HCEC 1CT (cell line): ENCODE results near the gene CNST.

ENCODE experiments used
- DNase-seq: peaks from one replicate; pipeline ENCODE4 v3.0.0-alpha.2; 2017

Gene CNST, protein sequence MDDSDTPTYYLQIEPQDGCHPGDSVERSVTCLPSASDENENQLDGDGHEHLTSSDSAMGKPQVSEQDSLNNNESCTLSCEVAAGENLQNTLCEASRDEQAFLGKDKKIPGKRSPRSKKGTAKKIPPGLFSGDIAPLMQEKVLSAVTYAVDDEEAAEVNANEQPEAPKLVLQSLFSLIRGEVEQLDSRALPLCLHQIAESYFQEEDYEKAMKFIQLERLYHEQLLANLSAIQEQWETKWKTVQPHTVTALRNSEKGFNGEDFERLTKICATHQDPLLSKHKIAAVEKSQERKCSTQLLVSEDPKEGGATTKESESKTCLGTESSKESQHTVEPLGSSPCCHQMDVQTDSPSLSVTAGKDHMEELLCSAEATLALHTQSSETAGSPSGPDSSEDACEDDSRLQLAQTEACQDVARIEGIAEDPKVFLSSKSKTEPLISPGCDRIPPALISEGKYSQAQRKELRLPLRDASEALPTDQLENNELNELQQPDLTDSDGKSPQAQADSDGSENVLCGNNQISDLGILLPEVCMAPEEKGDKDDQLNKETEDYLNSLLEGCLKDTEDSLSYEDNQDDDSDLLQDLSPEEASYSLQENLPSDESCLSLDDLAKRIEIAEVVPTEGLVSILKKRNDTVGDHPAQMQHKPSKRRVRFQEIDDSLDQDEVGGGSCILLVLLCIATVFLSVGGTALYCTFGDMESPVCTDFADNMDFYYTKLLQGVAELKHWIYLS

DNA sequence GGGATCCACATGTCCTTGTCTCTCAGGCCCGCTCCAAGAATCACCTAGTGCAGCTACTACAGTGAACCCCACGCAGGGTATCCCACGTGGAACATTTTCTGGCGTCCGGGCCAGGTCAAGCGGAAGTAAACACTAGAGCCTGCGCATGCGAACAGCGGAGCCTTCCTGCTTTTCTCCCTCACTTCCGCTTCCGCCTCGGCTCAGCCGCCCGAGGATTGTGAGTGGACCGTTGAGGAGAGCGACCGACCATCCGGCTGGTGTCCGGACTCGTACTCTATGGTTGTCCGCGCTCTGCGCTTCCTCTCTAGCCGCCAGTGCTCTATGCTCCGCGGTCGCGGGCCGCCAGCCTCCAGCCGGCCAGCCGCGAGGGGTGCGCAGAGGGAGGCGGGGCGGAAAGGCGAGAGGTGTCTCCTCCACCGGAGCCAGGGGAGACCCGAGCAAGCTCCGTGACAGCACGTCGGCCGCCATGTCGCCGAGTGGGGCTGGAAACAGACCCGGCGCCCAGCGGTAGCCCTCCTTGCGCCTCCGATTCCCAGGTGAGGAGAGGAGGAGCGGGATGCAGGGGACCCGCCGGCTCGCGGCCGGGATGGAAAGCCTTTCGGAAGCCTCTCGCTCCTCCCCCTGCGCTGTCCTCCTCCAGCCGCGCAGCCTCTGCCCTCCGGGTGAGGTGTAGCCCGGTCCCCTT is at the start of gene CNST, which contains the start of gene TFB2M:
CNST (plus strand) TSS at position 329 of the 685 bp plus-strand sequence. CDS start 25,107 bp downstream, outside the sequence.
TFB2M (minus strand) TSS at position 134 of the 685 bp plus-strand sequence; CDS start at position 11, 123 bp downstream.
- peak; percentile 100 for DNase-seq

DNA sequence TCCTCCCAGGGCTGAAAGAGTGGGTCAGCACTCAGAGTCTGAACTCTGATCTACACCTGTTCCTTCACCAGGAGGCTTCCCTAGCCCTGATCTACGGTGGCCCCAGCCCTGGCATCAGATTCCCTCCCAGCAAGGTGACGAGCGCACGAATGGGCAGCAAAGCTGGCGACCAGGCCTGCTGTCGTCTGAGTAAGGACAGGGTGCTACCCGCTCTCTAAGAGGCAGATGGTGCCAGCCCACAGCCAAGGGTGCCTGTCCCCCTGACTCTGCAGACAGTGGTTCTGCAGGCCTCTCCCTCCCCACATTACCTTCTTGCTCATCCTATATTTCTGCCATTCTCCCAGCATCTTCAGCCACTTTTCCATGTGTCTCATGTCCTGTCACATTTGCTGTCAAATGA is 48.9 kb upstream of the CNST start:
- DNase-seq: no peak

DNA sequence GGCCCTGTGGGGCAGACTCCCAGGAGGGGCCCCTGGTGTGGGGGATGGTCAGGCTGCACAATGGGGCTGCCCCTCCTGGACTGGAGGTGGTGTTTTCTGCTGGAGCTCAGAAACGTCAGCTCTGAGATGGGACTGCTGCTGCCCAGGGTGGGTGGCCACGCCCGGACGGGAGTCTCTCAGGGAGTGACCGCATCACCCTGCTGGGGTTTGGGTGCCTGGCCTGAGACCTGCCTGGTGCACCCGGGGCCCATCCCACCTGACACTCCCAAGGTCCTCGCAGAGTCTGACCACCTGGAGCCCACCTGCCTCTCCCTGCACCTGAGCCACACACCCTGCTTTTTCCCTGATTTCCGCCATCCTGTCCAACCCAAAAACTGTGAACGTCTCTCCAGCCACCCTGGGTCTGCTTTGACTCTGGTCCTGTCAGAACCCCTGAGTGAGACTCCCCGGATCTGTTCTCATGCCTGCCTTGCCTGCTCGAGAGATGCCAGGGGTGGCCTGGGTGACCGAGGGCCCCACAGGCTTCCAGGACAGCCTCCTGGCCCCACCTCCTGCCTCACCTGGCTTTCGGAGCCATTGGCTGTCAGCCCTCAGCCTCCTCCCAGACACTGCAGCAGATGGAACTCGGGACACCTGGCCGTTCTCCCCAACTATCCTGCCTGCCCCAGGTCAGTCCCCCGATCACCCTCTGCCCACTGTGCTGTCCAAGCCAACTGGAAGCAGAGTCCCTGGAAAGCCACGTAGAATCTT is 47.6 kb upstream of the CNST start:
- DNase-seq: no peak

DNA sequence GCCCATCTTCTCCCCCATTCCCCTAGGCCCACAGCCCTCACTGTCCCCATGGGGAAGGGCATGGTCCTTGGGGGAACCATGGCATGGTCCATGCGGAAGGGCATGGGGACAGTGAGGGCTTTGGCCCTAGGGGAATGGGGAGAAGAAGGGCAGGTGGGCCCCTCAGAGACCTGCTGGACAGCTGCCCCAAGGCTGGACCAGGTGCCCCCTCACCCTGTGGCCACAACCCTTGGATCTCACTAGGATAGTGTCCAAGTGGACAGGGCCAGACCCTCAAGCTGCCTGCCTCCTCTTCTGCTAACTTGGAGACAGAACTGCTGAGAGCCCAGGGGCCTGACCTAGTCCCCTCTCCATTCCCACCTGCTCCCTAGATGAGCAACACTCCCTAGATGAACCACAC is 46.7 kb upstream of the CNST start:
- DNase-seq: no peak

DNA sequence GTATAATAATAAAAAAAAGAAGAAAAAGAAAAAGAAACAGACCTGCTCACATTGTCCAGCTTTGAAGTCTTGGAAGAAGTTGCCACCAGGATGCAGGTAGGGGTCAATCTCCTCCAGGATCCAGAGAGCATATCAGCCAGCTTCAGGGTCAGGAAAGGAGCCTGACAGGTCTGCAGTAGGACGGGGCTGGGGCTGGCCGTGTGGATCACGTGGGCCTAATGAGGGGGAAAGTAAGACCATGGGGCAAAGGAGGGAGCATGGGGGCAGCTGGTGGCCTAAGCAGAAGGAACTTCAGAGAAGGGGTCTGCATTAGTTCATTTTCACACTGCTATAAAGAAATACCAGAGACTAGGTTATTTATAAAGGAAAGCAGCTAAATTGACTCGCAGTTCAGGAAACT is 39.9 kb upstream of the CNST start:
- no peak for DNase-seq

DNA sequence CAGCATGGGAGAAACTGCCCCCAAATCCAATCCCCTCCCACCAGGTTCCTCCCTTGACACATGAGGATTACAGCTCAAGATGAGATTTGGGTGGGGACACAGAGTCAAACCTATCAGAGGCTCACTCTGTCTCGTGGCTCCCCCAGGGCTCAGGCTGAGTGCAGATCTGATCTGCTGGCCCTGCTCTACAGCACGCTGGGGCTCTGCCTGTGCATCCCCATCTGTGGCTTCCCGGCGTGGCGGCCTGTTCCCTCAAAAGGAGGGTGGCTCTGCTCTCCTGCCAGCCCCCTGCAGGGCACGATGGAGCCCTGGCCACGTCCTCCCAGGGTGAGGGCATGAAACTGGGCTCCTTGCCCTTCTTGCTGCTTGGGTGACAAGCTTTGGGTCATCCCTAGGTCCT is 39.3 kb upstream of the CNST start:
- DNase-seq: no peak

DNA sequence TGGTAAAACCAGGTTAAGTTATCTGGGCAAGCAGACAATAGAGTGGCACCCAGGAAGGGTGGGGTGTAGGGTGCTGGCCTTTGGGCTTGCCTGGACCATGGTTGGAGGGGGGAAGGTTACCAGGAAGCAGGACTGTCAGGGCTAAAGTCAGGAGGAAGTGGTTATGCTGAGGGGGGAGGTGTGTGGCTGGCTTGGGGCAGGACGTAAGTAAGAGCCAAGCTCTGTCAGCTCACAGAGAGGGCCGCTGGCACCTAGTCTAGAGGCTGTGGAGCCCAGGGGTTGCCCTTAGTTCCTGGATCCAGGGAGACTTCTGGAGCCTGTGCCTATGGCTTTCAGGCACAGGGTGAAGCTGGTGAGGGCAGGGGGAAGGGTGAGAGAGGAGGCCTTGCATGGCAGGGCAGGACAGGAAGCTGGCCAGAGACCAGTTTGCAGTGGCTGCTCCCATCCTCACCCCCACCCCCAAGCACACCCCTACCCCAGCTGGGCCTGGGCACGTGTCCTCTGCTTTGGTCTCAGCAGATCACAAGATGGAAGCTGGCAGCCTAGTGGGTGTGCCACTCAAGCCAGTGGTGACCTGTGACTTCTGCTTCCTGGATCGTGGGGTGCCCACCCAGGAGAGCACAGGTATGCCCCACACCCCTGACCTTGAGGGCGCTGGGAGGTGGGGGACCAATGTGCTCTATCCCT is 38.7 kb upstream of the CNST start:
- peak; percentile 9 for DNase-seq

DNA sequence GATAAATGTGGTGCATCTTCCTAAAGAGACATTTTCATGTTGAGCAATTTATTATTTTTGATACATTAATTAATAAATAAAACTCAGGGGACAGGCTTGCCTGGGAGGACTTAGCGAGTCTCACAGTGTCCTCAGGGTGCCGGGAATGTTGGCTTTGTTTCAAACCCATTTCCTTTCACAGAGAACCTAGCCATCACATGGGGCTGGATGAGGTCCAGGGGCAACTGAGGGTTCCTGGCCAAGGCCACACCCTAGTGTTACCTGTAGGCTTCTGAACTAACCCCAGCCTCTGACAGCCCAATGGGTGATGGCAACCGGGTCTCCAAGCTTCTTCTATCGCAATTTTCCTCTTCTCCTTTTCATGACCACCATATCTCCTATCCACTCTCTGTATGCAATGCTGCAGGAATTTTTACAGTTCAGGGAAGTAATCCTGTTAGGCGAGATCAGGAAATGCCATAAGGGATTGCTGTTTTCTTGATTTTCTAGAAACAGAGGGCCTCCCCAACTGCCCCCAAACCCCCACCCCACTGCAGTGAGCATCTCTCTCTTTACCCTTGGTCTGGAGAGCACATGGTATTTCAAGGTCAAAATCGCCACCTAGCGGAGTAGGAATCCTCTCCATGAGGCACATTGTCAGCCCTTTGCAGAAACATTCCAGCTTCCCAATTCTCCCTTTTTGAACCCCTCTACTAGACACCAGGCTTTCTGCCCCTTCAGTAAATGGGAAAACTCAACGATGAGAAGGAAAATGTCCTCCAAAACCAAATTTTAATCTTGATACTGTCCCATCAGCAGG is 37.1 kb upstream of the CNST start:
- no peak for DNase-seq

DNA sequence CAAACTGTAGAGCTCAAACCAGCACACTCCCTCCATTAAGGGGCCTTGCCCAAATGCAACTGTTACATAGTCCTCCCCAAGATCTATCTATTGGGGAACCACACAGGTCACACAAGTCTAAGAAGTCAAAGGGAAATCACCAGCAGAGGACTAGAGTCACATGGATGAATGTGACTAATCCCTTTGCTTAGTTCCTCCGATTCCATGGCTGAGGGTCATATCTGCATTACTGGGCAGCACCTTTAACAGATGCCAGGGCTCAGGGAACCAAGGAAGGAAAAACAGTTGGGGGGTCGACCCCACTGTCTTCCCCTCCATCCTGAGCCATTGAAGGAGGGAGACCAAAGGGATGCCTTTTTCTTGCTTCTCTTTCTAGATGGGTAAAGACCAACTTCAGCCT is 35.8 kb upstream of the CNST start:
- DNase-seq: no peak

DNA sequence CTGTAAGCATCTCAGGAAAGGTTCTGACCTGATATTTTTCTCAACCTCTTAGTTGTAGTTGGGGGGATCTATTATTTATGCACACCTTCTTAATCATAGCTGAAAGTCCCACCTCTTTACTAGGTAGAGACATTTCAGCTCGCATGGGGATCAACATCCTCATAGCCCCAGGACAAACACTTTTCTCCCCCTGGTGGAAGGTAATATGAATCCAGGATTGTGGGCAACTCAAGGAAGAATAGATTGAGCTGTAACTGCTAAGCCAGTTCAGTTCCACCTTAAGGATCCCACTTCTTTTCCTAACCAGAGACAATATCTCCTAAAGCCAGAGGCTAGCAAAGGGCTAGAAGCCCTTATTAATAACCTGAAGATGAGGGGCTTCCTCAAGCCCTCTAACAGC is 33.7 kb upstream of the CNST start:
- no peak for DNase-seq

DNA sequence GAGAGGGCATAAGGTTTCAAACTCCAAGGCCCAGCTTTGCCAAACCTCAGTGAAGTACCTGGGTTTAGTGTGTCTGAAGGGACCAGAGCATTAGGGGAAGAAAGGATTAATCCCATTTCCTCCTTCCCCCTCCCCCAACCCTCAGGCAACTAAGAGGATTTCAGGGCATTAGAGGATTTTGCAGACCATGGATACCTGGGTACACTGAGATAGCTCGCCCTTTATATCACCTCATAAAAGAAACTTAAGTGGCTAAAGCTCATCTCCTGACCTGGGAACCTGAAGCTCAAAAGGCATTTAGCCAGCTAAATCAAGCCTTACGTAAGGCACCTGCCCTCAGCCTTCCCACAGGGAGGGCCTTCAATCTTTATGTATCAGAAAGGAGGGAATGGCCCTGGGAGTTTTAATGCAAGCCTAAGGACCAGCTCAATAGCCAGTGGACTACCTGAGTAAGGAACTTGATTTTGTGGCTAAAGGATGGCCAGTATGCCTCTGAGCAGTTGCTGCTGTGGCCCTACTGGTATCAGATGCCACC is 32.8 kb upstream of the CNST start:
- DNase-seq: no peak

DNA sequence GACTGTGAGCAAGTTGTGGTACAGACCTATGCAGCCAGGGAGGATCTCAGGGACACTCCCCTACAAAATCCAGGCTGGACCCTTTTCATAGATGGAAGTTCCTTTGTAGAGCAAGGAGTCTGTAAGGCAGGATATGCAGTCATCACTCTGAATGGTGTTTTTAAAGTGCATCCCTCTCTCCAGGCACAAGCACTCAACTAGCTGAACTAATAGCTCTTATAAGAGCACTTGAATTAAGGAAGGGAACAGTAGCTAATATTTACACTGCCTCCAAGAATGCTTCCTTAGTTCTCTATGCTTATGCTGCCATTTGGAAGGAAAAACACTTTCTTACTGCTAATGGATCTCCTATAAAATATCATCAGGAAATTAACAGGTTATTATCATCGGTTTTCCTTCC is 32.1 kb upstream of the CNST start:
- DNase-seq: no peak

DNA sequence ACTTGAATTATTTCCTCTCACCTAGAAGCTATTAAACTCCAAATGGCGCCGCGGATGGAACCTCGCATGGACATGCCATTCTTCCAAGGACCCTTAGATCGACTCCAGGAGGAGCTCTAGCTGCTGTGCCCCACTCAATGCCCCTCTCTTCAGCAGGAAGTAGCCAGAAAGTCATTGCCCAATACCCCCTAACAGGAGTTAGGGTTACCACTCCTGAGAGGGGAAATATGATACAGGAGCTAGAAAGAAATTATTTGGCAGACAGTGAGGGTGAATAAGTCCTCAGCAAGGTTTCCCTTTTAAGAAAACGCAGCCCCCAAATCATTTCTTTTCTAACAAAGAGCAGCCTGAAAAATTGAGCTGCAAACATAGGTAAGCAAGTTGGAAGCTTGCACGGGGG is 28.8 kb upstream of the CNST start:
- DNase-seq: no peak

DNA sequence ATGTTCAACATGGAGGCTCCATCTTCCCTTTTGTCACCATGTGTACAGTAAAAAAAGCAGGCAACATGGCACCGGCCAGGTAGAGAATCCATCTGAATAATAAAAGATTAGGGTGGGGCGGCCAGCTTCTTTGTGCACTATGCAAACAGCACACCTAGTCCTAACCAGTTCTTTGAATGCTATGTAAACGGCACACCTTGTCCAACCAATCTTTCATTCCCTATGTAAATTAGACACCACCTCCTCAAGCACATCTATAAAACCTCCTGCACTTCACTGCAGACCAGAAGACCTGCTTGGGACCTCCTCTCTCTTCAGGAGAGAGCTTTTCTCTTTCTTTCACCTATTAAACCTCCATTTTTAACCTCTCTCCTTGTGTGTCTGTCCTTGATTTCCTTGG is 28.4 kb upstream of the CNST start:
- DNase-seq: no peak

DNA sequence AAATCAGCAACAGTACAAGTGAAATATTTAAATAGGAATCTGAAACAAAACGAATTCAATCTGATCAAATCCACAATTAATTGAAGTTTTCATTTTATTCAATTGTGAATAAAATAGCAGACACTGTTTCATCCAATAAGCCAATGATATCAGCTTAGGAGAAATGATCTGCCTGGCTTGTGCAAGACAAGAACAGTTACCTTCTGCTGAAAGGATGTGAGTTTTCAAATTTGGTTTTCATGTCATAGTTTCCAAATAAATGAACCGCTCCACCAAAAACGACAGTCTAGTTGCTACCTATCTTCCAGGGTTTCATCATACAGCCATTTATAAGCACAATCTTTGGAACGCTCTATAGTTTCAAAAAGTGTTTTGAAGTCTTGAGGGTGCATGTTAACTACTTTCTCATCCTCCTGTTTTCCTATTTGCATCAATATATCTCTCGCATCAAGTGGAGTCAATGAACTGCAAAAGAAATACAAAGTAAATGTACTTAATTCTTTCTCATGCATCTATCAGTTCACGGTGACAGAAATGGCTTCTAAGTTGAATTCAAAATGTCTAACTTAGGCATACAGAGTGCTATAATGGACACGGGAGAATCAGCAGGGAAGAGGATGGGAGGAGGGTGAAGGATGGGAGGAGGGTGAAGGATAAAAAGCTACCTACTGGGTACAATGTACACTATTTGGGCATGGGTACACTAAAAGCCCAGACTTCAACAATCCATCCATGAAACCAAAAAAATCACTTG is 25.3 kb upstream of the CNST start:
- no peak for DNase-seq

DNA sequence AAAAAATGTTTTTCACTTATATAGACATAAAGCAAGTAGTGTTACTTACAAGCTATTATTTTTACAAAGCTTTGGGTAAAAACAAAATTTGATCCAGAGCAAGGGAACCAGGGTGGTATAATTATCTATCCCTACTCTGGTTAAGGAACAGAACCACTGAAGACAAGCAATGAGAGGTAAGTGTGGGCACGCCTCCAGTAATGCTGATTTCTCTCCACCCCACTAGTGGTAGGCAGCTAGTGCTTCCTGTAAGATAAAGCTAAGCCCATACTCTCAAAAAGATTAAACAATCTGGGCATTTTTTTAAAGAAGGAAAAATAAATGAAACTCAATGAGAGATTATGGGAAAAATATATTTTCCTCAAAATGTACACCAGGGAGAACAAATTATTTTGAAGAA is 22.3 kb upstream of the CNST start:
- no peak for DNase-seq

DNA sequence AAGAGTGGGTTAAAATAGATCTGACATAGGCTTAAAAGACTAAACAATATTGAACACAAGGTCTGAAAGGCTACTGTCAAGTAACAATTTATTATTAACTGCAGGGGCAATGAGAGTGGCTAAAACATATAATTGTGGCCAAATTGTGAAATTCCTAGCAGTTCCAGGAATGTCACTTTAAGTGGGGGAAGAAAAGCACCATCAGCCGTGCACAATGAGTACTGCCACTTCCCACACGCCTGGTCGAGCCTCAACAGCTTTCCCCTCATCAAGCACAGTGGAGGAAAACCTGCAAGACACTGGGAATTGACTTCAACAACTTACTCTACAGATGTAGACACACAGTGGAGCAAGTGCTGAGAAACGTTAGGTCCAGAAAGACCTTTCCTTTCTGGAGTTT is 16.6 kb upstream of the CNST start:
- no peak for DNase-seq

DNA sequence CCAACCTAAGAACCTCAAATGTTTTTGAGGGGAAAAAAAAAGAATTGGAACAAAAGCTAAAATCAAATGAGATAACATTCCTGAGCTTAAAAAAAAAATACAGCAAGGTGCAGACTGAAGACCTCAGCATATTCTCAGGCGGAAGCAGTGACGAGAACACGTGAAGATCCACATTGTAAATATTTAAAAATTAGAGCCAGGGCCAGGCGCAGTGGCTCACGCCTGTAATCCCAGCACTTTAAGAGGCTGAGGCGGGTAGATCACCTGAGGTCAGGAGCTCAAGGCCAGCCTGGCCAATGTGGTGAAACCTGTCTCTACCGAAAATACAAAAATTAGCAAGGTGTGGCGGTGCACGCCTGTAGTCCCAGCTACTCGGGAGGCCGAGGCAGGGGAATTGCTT is 15.9 kb upstream of the CNST start:
- no peak for DNase-seq

DNA sequence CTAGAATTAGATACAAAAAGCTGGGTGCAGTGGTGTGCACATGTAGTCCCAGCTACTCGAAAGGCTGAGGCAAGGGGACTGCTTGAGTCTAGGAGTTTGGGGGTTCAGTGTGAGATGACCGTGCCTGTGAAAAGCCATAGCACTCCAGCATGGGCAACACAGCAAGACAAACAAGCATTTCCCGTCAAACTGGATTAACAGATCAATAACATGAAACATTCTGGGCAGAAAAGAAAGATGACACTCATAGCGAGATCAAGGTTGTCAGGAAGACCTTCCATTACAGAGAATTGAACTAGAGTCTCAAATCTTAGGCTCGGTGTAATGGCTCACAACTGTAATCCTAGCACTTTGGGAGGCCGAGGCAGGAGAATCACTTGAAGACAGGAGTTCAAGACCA is 14.1 kb upstream of the CNST start:
- no peak for DNase-seq

DNA sequence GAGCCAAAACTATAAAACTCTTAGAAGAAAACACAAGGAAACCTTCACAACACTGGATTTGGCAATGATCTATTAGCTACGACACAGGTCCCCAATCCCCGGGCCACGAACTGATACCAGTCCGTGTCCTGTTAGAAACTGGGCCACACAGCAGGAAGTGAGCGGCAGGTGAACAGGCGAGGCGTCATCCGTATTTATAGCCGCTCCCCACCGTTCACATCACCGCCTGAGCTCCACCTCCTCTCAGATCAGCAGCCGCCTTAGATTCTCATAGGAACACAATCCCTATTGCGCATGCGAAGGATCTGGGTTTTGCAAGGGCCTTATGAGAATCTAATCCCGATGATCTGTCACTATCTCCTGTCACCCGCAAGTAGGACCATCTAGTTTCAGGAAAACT is 12.1 kb upstream of the CNST start:
- no peak for DNase-seq

DNA sequence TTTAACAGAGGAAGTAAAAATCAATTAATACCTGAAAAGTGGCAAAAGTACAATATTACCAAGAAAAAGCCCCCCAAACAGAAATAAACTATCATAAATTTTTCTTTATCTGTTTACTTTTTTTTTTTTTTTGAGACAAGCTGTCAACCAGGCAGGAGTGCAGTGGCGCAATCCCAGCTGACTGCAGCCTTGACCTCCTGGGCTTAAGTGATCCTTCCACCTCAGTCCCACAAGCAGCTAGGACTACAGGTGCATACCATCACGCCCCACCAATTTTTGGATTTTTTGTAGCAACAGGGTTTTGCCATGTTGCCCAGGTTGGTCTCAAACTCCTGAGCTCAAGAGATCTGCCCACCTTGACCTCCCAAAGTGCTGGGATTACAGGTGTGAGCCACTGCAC is 8.2 kb upstream of the CNST start:
- no peak for DNase-seq
